ENCODE data around the gene TACO1.

Gene TACO1

GRCh38 chr17:63621229-63621683 lies 20.6 kb downstream of the TACO1 start:
- TF ChIP-seq TEAD4 (IDR thresholded peaks at IDR 0.05) (no peak), NFIC (IDR thresholded peaks at IDR 0.05) (no peak), RAD21 (IDR thresholded peaks at IDR 0.05; ENCODE audit: low read depth) (no peak), TCF12 (IDR thresholded peaks at IDR 0.05; ENCODE audit: low read depth) (no peak)

- TF ChIP-seq REST (IDR thresholded peaks at IDR 0.05; ENCODE audit: low read depth), result no peak
- TF ChIP-seq CEBPB (IDR thresholded peaks at IDR 0.05), result no peak
- 0 out of 2 replicates have a peak, but pooled peaks have one; percentile 22 for TF ChIP-seq YY1 (IDR thresholded peaks at IDR 0.05; ENCODE audit: low read depth)
- TF ChIP-seq TEAD4 (IDR thresholded peaks at IDR 0.05), result peak; percentile 32; the same call in 1 of the 2 replicates
- TF ChIP-seq TCF12 (IDR thresholded peaks at IDR 0.05; ENCODE audit: low read depth), result peak; percentile 67; the same call in 1 of the 2 replicates
- peak; percentile 80 for TF ChIP-seq TAF1 (IDR thresholded peaks at IDR 0.05; ENCODE audit: low read depth)
- TF ChIP-seq EP300 (IDR thresholded peaks at IDR 0.05; ENCODE audit: borderline replicate concordance), result no peak
- TF ChIP-seq RAD21 (IDR thresholded peaks at IDR 0.05; ENCODE audit: low read depth), result no peak
- peak; percentile 54; the same call in 1 of the 2 replicates for TF ChIP-seq ZBTB7A (IDR thresholded peaks at IDR 0.05; ENCODE audit: low read depth)
- no peak for TF ChIP-seq FOXM1 (IDR thresholded peaks at IDR 0.05; ENCODE audit: borderline replicate concordance, low read depth)
- peak; percentile 66 for TF ChIP-seq NFIC (IDR thresholded peaks at IDR 0.05)
- peak; percentile 24; the same call in 1 of the 2 replicates for TF ChIP-seq CREB1 (IDR thresholded peaks at IDR 0.05; ENCODE audit: low read depth)
- TF ChIP-seq USF1 (IDR thresholded peaks at IDR 0.05), result no peak
- peak; percentile 59 for TF ChIP-seq MAX (IDR thresholded peaks at IDR 0.05)
- TF ChIP-seq EGR1 (IDR thresholded peaks at IDR 0.05), result no peak
Measured at GRCh38 chr17:63621684-63622573, 21.2 kb downstream of the TACO1 start, which contains the start of gene MAP3K3. MAP3K3 (plus strand) TSS chr17:63622417; CDS start chr17:63622760, 343 bp downstream.

GRCh38 chr17:63622574-63623390 lies 22.1 kb downstream of the TACO1 start:
- TF ChIP-seq EGR1 (IDR thresholded peaks at IDR 0.05) (no peak), MAX (IDR thresholded peaks at IDR 0.05) (0 out of 2 replicates have a peak, but pooled peaks have one; percentile 20), ZBTB7A (IDR thresholded peaks at IDR 0.05; ENCODE audit: low read depth) (peak; percentile 75), TCF12 (IDR thresholded peaks at IDR 0.05; ENCODE audit: low read depth) (no peak; the same call in 1 of the 2 replicates), YY1 (IDR thresholded peaks at IDR 0.05; ENCODE audit: low read depth) (peak; percentile 51; the same call in 1 of the 2 replicates)

- TF ChIP-seq TEAD4 (IDR thresholded peaks at IDR 0.05) (no peak), FOXM1 (IDR thresholded peaks at IDR 0.05; ENCODE audit: borderline replicate concordance, low read depth) (no peak), MAX (IDR thresholded peaks at IDR 0.05) (no peak), EGR1 (IDR thresholded peaks at IDR 0.05) (no peak)
Measured at GRCh38 chr17:63623786-63624530, 23.3 kb downstream of the TACO1 start.

GRCh38 chr17:63624531-63624880 lies 23.8 kb downstream of the TACO1 start:
- no peak for TF ChIP-seq USF1 (IDR thresholded peaks at IDR 0.05)
- no peak for TF ChIP-seq REST (IDR thresholded peaks at IDR 0.05; ENCODE audit: low read depth)
- TF ChIP-seq CEBPB (IDR thresholded peaks at IDR 0.05), result no peak
- TF ChIP-seq FOXM1 (IDR thresholded peaks at IDR 0.05; ENCODE audit: borderline replicate concordance, low read depth), result no peak

Measured in Ishikawa (cell line).